Activated CD8-positive, alpha-beta T cell treated with anti-CD3 and anti-CD28 coated beads for 36 hours (primary cell): Measurements from ENCODE around the gene SND1. TPM values are rescaled to one million over a fixed set of nuclear protein-coding genes. Genes with fewer than 3 reads are reported as not detected.

ENCODE experiments used
- ATAC-seq: fragments of 200-7000 bp; cut with Tn5 transposase; one replicate; pipeline ENCODE4 v1.10.0; 2021; ENCODE audit warnings: mild to moderate bottlenecking, moderate library complexity
- CTCF ChIA-PET: fragments of 350-600 bp; sonication (Branson Sonifier 250); formaldehyde crosslinking; loops from one replicate; lab custom pipeline; 2021; ENCODE audit warnings: antibody characterized with exemption; lab: Charles Lee
- POLR2A ChIA-PET: fragments of 350-600 bp; sonication (Branson Sonifier 250); formaldehyde crosslinking; loops from one replicate; lab custom pipeline; 2021; ENCODE audit warnings: antibody characterized with exemption; lab: Charles Lee
- DNase-seq: peaks from one replicate; pipeline ENCODE4 v3.0.0-alpha.2; 2020
- H3K27ac Mint-ChIP-seq: one replicate; pipeline ENCODE4 v1.8.0; 2021; ENCODE audit warnings: mild to moderate bottlenecking, mixed read lengths
- H3K27me3 Mint-ChIP-seq: one replicate; pipeline ENCODE4 v1.8.0; 2021; ENCODE audit warnings: mixed read lengths
- H3K36me3 Mint-ChIP-seq: one replicate; pipeline ENCODE4 v1.8.0; 2021; ENCODE audit warnings: low read depth, mixed read lengths
- H3K4me1 Mint-ChIP-seq: one replicate; pipeline ENCODE4 v1.8.0; 2021; ENCODE audit warnings: low read depth, mixed read lengths
- H3K4me3 Mint-ChIP-seq: one replicate; pipeline ENCODE4 v1.8.0; 2021; ENCODE audit warnings: mild to moderate bottlenecking, moderate library complexity, mixed read lengths
- H3K9me3 Mint-ChIP-seq: one replicate; pipeline ENCODE4 v1.8.0; 2021; ENCODE audit warnings: mixed read lengths
- CTCF ChIP-seq: fragments of 200-600 bp; IDR thresholded peaks from one replicate; pipeline ENCODE4 v1.8.0; 2022; ENCODE audit warnings: antibody characterized with exemption, mild to moderate bottlenecking
- intact Hi-C: fragments of 100-400 bp; cut with micrococcal nuclease; formaldehyde crosslinking; loops from one replicate; pipeline ENCODE4 v1.10.0; 2022
- total RNA-seq, 2 experiments: library from RNA; stranded (reverse); gene quantifications; one replicate each; pipeline ENCODE4 v1.2.3, GENCODE V29; 2021

SND1 gene
- total RNA-seq, 2 experiments from 2014 or later: 206 to 208 TPM

- Mint-ChIP-seq H3K4me1 (peaks cover 31% of the 10 kb centered on the region), H3K36me3 (peaks cover 17% of the 10 kb centered on the region), H3K4me3 (no peak overlapping the region), H3K27me3 (no peaks in the 10 kb centered on the region), H3K9me3 (no peaks in the 10 kb centered on the region), H3K27ac (no peak overlapping the region)
- no peak for DNase-seq
- ChIA-PET POLR2A (no interaction called here), CTCF (interaction anchor here (0.6 kb wide), 1 partner anchor 9 kb away, joined by 3 read pairs; no protein-coding TSS in a partner anchor)
- ATAC-seq: no peak
- intact Hi-C loops: no loop called here
- TF ChIP-seq CTCF: no peak
Observed at GRCh38 chr7:127771707-127772106, 119.7 kb downstream of the SND1 start.

GRCh38 chr7:127776776-127777386, 124.9 kb downstream of the SND1 start:
- H3K4me3 Mint-ChIP-seq: no peak overlapping the region
- H3K27me3 Mint-ChIP-seq: no peaks in the 10 kb centered on the region
- H3K9me3 Mint-ChIP-seq: no peaks in the 10 kb centered on the region
- CTCF ChIA-PET: no interaction called here
- POLR2A ChIA-PET: no interaction called here
- H3K4me1 Mint-ChIP-seq: peaks cover 11% of the 10 kb centered on the region
- DNase-seq (no peak), ATAC-seq (no peak)
- TF ChIP-seq CTCF: no peak
- H3K36me3 Mint-ChIP-seq: peaks cover 17% of the 10 kb centered on the region
- no peak overlapping the region for H3K27ac Mint-ChIP-seq
- intact Hi-C loops: no loop called here

- DNase-seq (no peak), ATAC-seq (no peak)
- peaks cover 19% of the 10 kb centered on the region for H3K36me3 Mint-ChIP-seq
- no peak overlapping the region for H3K27ac Mint-ChIP-seq
- intact Hi-C loops: no loop called here
- H3K9me3 Mint-ChIP-seq: no peaks in the 10 kb centered on the region
- POLR2A ChIA-PET: no interaction called here
- no peak for TF ChIP-seq CTCF
- no peak overlapping the region for H3K4me3 Mint-ChIP-seq
- H3K4me1 Mint-ChIP-seq: peaks cover 13% of the 10 kb centered on the region
- CTCF ChIA-PET: interaction anchor here (1.4 to 1.5 kb wide), 2 partner anchors 9 to 11 kb away, joined by 3 to 4 read pairs; no protein-coding TSS in a partner anchor
- H3K27me3 Mint-ChIP-seq: no peaks in the 10 kb centered on the region
Observed at GRCh38 chr7:127780489-127780888, 128.5 kb downstream of the SND1 start.

- intact Hi-C loops: no loop called here
- no peak overlapping the region for H3K4me3 Mint-ChIP-seq
- ChIA-PET CTCF (interaction anchor here (1.4 kb wide), 1 partner anchor 10 kb away, joined by 3 read pairs; no protein-coding TSS in a partner anchor), POLR2A (interaction anchor here (0.6 kb wide), 1 partner anchor 121 kb away, joined by 4 read pairs; no protein-coding TSS in a partner anchor)
- H3K27me3 Mint-ChIP-seq: no peaks in the 10 kb centered on the region
- ATAC-seq (no peak), DNase-seq (no peak)
- TF ChIP-seq CTCF: no peak
- no peaks in the 10 kb centered on the region for H3K9me3 Mint-ChIP-seq
- H3K36me3 Mint-ChIP-seq: peaks cover 19% of the 10 kb centered on the region
- no peak overlapping the region for H3K27ac Mint-ChIP-seq
- H3K4me1 Mint-ChIP-seq: peaks cover 13% of the 10 kb centered on the region
Observed at GRCh38 chr7:127781081-127781480, 129.1 kb downstream of the SND1 start.

GRCh38 chr7:127782075-127782474, 130.1 kb downstream of the SND1 start:
- ATAC-seq (no peak), DNase-seq (no peak)
- intact Hi-C loops: no loop called here
- Mint-ChIP-seq H3K27me3 (no peaks in the 10 kb centered on the region), H3K9me3 (no peaks in the 10 kb centered on the region), H3K27ac (no peak overlapping the region), H3K36me3 (peaks cover 22% of the 10 kb centered on the region), H3K4me1 (peaks cover 16% of the 10 kb centered on the region), H3K4me3 (no peak overlapping the region)
- CTCF ChIA-PET: no interaction called here
- POLR2A ChIA-PET: no interaction called here
- no peak for TF ChIP-seq CTCF
